Stomach (tissue), 4 donors: Measurements from ENCODE around the gene FOXJ3.

Experiments
- CTCF ChIP-seq, 7 experiments: fragments of 450-650 bp in 4 of 7; fragments of 200-600 bp in 3 of 7; sonication (generic) in 3 of 7; IDR thresholded peaks; one replicate each; pipeline ENCODE4 v1.5.1; 2016 to 2019; ENCODE audit warnings: antibody characterized with exemption in 7 of 7, control low read depth in 2 of 7, mild to moderate bottlenecking in 1 of 7
- EP300 ChIP-seq: sonication (generic); formaldehyde crosslinking; IDR thresholded peaks from one replicate; pipeline ENCODE4 v1.6.1; 2017; ENCODE audit warnings: antibody characterized with exemption
- POLR2A ChIP-seq, 4 donors: fragments of 450-650 bp; IDR thresholded peaks; one replicate each; pipeline ENCODE4 v1.6.1; 2016; ENCODE audit warnings: antibody characterized with exemption in 4 of 4, control low read depth in 2 of 4, mild to moderate bottlenecking in 1 of 4, moderate library complexity in 1 of 4
- POLR2AphosphoS5 ChIP-seq, 3 donors: sonication (generic); formaldehyde crosslinking; IDR thresholded peaks; one replicate each; pipeline ENCODE4 v1.6.1; 2016; ENCODE audit warnings: antibody characterized with exemption in 3 of 3

DNA sequence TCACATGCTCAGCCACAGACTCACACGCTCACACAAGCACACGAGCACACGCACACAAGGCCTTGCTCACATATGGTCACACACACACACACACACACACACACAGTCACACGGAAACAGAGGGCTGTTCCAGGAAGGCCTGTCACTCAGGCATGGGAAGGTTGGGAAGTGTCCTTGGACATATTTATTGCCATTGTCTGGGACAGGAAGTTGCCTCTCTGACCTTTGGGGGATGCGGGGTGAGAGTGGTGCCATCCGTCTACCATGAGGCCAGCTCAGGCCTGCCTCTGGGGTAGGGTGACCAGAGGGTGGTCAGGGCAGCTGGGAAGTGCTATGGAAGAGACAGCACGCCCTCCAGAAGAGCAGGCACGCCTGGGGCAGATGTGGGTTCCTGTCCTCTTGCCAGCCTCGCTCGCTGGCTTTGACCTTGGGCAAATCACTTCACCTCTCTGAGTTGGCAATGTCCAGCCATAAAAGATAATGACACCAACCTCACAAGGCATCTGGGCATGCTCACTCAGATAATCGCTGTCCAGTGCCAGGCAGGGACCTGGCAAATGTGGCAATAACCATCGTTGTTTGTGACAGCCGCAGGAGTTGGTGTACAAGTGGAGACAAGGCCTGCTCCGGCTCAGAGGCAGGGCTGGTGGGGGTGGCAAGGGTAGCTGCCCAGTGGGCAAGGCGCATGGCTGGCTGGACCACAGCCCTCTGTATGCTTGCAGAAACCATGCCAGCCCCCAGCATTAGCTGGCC lies 162.5 kb downstream of the FOXJ3 start:
- TF ChIP-seq CTCF (IDR thresholded peaks at IDR 0.05) (no peak), POLR2A (IDR thresholded peaks at IDR 0.05) (no peak), POLR2AphosphoS5 (IDR thresholded peaks at IDR 0.05) (peak in 1 of 3 donors; percentile 19), EP300 (no peak)
